HEK293 (cell line): ENCODE data around the gene CDH6.

ENCODE experiments used
- CTCF ChIA-PET: fragments of 350-600 bp; formaldehyde crosslinking; extraction: SDS; loops from one replicate; lab custom pipeline; 2021; ENCODE audit warnings: antibody characterized with exemption; lab: Yijun Ruan, JAX
- POLR2A ChIA-PET: fragments of 300-600 bp; formaldehyde crosslinking; extraction: SDS; loops from one replicate; lab custom pipeline; 2020; ENCODE audit warnings: antibody characterized with exemption, inconsistent platforms; lab: Yijun Ruan, JAX
- H3K27ac ChIP-seq: fragments of 200-500 bp; sonication (Bioruptor generic); 2 replicates; pipeline ENCODE4 v1.5.1; 2014; ENCODE audit warnings: low read depth, low read length, control low read depth, inconsistent platforms; ENCODE audit errors: extremely low read depth
- H3K36me3 ChIP-seq, 2 experiments: fragments of 200-500 bp in 1 of 2; sonication (Bioruptor generic) in 1 of 2; 1 replicate in 1 of 2; 2 replicates in 1 of 2; pipeline ENCODE4 v1.5.1; 2014 to 2017; ENCODE audit warnings: inconsistent platforms in 2 of 2, low read length in 2 of 2; ENCODE audit not compliant: control insufficient read depth in 2 of 2, insufficient read depth in 1 of 2
- H3K4me1 ChIP-seq: fragments of 200-500 bp; sonication (Bioruptor generic); 2 replicates; pipeline ENCODE4 v1.5.1; 2014; ENCODE audit warnings: mild to moderate bottlenecking, low read length, inconsistent platforms; ENCODE audit not compliant: control insufficient read depth, insufficient read depth
- H3K4me3 ChIP-seq: 2 replicates; pipeline ENCODE4 v1.5.1; 2011; ENCODE audit warnings: low read depth, mild to moderate bottlenecking, control low read depth, low read length, moderate library complexity
- H3K9me3 ChIP-seq: fragments of 200-500 bp; sonication (Bioruptor generic); 2 replicates; pipeline ENCODE4 v1.5.1; 2014; ENCODE audit warnings: low read depth, low read length, inconsistent platforms; ENCODE audit not compliant: control insufficient read depth, insufficient read depth
- GLI2 ChIP-seq: fragments of 450-650 bp; formaldehyde crosslinking; IDR thresholded peaks from 2 replicates; pipeline ENCODE4; 2017; ENCODE audit warnings: missing biosample characterization, missing genetic modification characterization, low read depth, borderline replicate concordance
- GLI4 ChIP-seq: fragments of 450-650 bp; formaldehyde crosslinking; IDR thresholded peaks from 2 replicates; pipeline ENCODE4 v1.5.1; 2016; ENCODE audit warnings: missing biosample characterization, missing genetic modification characterization
- KLF16 ChIP-seq: fragments of 450-650 bp; formaldehyde crosslinking; IDR thresholded peaks from 2 replicates; pipeline ENCODE4 v1.5.1; 2017; ENCODE audit warnings: missing biosample characterization, missing genetic modification characterization
- KLF7 ChIP-seq: fragments of 450-650 bp; formaldehyde crosslinking; IDR thresholded peaks from 2 replicates; pipeline ENCODE4 v1.5.1; 2016; ENCODE audit warnings: missing biosample characterization, missing genetic modification characterization, borderline replicate concordance
- PRDM10 ChIP-seq: fragments of 450-650 bp; formaldehyde crosslinking; IDR thresholded peaks from 2 replicates; pipeline ENCODE4 v1.5.1; 2016; ENCODE audit warnings: missing biosample characterization, missing genetic modification characterization
- SCRT2 ChIP-seq: fragments of 450-650 bp; formaldehyde crosslinking; IDR thresholded peaks from 2 replicates; pipeline ENCODE4 v1.5.1; 2016; ENCODE audit warnings: missing biosample characterization, missing genetic modification characterization
- ZBTB6 ChIP-seq: fragments of 450-650 bp; formaldehyde crosslinking; IDR thresholded peaks from 2 replicates; pipeline ENCODE4 v1.5.1; 2017; ENCODE audit warnings: missing biosample characterization, missing genetic modification characterization
- ZEB2 ChIP-seq: fragments of 450-650 bp; formaldehyde crosslinking; IDR thresholded peaks from 2 replicates; pipeline ENCODE4 v1.5.1; 2016; ENCODE audit warnings: missing biosample characterization, missing genetic modification characterization
- ZFP41 ChIP-seq: fragments of 450-650 bp; formaldehyde crosslinking; IDR thresholded peaks from 2 replicates; pipeline ENCODE4 v1.5.1; 2016; ENCODE audit warnings: missing biosample characterization, missing genetic modification characterization, borderline replicate concordance
- ZIC2 ChIP-seq: fragments of 450-650 bp; formaldehyde crosslinking; IDR thresholded peaks from 2 replicates; pipeline ENCODE4 v1.5.1; 2016; ENCODE audit warnings: missing biosample characterization, missing genetic modification characterization
- ZNF2 ChIP-seq: fragments of 450-650 bp; formaldehyde crosslinking; IDR thresholded peaks from 2 replicates; pipeline ENCODE4 v1.5.1; 2016; ENCODE audit warnings: missing biosample characterization, missing genetic modification characterization
- ZNF311 ChIP-seq: fragments of 450-650 bp; formaldehyde crosslinking; IDR thresholded peaks from 2 replicates; pipeline ENCODE4 v1.5.1; 2017; ENCODE audit warnings: missing biosample characterization, missing genetic modification characterization, borderline replicate concordance
- ZNF449 ChIP-seq: fragments of 450-650 bp; formaldehyde crosslinking; IDR thresholded peaks from 2 replicates; pipeline ENCODE4 v1.5.1; 2017; ENCODE audit warnings: missing biosample characterization, mild to moderate bottlenecking, missing genetic modification characterization, moderate library complexity
- ZNF549 ChIP-seq: fragments of 450-650 bp; IDR thresholded peaks from 2 replicates; pipeline ENCODE4 v1.5.1; 2018; ENCODE audit warnings: missing biosample characterization, missing genetic modification characterization, mild to moderate bottlenecking, inconsistent platforms, moderate library complexity
- ZNF560 ChIP-seq: fragments of 450-650 bp; formaldehyde crosslinking; IDR thresholded peaks from 2 replicates; pipeline ENCODE4 v1.5.1; 2017; ENCODE audit warnings: missing biosample characterization, missing genetic modification characterization, borderline replicate concordance
- ZNF600 ChIP-seq: fragments of 450-650 bp; formaldehyde crosslinking; IDR thresholded peaks from 2 replicates; pipeline ENCODE4 v1.5.1; 2016; ENCODE audit warnings: missing biosample characterization, missing genetic modification characterization
- ZNF768 ChIP-seq: fragments of 450-650 bp; formaldehyde crosslinking; IDR thresholded peaks from 2 replicates; pipeline ENCODE4 v1.5.1; 2018; ENCODE audit warnings: missing biosample characterization, mild to moderate bottlenecking, missing genetic modification characterization
- ZNF837 ChIP-seq: fragments of 450-650 bp; formaldehyde crosslinking; IDR thresholded peaks from 2 replicates; pipeline ENCODE4 v1.5.1; 2016; ENCODE audit warnings: missing biosample characterization, missing genetic modification characterization
- TF ChIP-seq, protein P1 (sequence below): fragments of 450-650 bp; formaldehyde crosslinking; IDR thresholded peaks from 2 replicates; pipeline ENCODE4 v1.5.1; 2017; ENCODE audit warnings: missing biosample characterization, missing genetic modification characterization

CDH6 gene

GRCh38 chr5:31372124-31372523, 178.6 kb downstream of the CDH6 start:
- Histone ChIP-seq H3K27ac (no peak overlapping the region), H3K36me3 (no peaks in the 10 kb centered on the region), H3K9me3 (no peaks in the 10 kb centered on the region), H3K4me3 (no peak overlapping the region), H3K4me1 (no peaks in the 10 kb centered on the region)
- TF ChIP-seq ZNF600 (tag by site-specific recombination) (no peak), ZNF837 (tag by site-specific recombination) (no peak), ZBTB6 (no peak), ZNF2 (tag by site-specific recombination) (peak; percentile 94), PRDM10 (tag by site-specific recombination) (peak; percentile 58)
- ChIA-PET POLR2A (no interaction called here), CTCF (interaction anchor here (0.5 kb wide), 1 partner anchor 1861 kb away, joined by 5 read pairs; no protein-coding TSS in a partner anchor)

DNA sequence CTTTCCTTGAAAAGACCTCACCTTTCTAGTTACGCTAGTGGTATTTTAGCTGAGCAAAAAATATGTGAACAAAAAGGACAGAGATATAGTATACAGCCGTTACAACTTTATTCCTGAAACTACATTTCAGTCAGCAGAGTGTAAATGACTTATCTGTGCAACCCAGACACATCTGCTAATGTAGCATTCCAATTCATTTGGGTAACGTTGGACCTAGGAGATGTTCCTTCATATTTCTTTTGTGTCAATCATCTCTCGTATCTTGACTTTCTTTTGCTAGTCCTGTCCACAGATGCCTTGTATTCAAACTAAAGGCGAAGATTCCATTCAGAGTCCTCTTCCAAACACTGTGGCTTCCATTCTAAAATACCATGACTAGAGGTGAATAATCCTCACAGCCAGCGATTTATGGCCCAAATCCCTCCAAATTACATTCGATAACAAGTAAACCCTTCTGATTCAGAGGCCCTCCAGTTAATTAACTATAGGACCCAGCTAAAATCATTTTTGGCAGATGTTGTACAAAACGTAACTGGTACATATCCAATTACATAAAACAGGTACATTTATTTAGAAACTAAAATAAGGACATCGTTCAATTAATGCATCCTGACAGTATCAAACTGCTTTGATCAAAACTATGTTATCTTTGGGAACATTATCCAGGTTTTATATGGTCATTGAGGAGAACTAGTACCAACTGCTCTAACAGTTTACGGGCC, 182.7 kb downstream of the CDH6 start:
- POLR2A ChIA-PET, result no interaction called here
- no peaks in the 10 kb centered on the region for H3K9me3 ChIP-seq

DNA sequence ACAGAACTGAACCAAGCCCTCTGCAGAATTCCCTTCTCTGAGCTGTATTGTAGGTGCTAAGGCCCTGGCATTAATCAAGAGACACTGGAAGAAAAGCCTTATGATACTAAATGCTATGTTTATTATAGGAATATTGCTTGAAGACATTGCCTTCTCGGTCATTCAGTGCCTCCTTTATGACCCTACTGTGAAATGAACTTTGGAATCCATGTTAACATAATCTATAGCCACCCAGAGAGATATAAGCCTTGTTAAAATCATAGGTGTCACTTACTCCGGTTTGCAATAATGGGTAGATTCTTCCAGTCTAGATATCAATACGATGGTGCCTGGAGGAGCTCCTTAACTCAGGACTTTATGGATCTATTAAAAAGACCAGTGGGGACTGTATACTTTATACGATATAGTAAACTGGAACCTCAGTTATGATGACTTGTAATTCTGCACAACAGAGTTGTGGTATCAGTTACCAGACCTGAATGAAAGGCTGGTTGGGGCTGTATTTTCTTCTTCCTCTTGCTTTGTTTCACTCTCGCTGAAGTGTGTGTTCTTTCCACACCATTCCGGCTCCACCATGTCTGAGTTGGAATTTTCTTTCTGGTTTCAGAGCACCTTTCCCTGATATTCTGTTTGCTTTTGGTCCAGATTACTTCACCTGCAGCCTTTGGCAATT, 183.9 kb downstream of the CDH6 start:
- Histone ChIP-seq H3K9me3 (no peaks in the 10 kb centered on the region), H3K36me3 (no peaks in the 10 kb centered on the region), H3K4me1 (no peaks in the 10 kb centered on the region), H3K4me3 (no peak overlapping the region), H3K27ac (no peak overlapping the region)
- TF ChIP-seq ZFP41 (tag by site-specific recombination), result no peak
- peak; percentile 91 for TF ChIP-seq ZNF449
- POLR2A ChIA-PET, result no interaction called here
- CTCF ChIA-PET, result no interaction called here

More for the DNA sequence above, 182.7 kb downstream of the CDH6 start:
- CTCF ChIA-PET, result interaction anchor here (0.6 kb wide), 1 partner anchor 796 kb away, joined by 4 read pairs; no protein-coding TSS in a partner anchor
- H3K27ac ChIP-seq, result no peak overlapping the region
- no peaks in the 10 kb centered on the region for H3K4me1 ChIP-seq
- H3K4me3 ChIP-seq, result no peak overlapping the region
- TF ChIP-seq ZNF549 (tag by site-specific recombination), result no peak
- TF ChIP-seq ZEB2 (tag by site-specific recombination), result no peak
- TF ChIP-seq, all 188 proteins: peak for 0
- no peaks in the 10 kb centered on the region for H3K36me3 ChIP-seq

DNA sequence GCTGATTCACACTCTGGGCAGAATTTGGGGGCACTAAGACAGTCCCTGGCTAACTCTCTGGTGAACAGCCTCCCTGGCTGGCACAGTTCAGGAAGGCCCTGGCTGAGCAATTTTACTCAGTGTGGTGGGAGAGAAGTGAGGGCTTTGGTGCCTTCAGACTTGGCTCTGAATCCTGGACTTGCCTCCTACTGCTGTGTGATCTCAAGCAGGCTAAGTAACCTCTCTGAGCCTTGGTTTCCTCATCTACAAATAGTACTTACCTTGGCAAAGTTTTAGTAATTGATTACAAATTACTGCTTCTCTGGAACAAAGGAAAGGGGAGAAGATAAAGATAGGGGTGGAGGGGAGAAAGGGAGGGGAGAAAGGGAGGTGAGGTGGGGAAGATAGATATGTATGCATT, 184.7 kb downstream of the CDH6 start:
- ChIA-PET CTCF (interaction anchor here (0.7 kb wide), 1 partner anchor 643 kb away, joined by 3 read pairs; no protein-coding TSS in a partner anchor), POLR2A (no interaction called here)
- TF ChIP-seq KLF7, result no peak
- no peak for TF ChIP-seq ZNF311 (tag by site-specific recombination)
- TF ChIP-seq ZIC2, result no peak
- TF ChIP-seq SCRT2, result no peak
- no peak for TF ChIP-seq ZNF560
- no peak for TF ChIP-seq GLI2 (tag by site-specific recombination)
- no peak for TF ChIP-seq GLI4
- TF ChIP-seq KLF16 (tag by site-specific recombination), result no peak
- TF ChIP-seq, protein P1, sequence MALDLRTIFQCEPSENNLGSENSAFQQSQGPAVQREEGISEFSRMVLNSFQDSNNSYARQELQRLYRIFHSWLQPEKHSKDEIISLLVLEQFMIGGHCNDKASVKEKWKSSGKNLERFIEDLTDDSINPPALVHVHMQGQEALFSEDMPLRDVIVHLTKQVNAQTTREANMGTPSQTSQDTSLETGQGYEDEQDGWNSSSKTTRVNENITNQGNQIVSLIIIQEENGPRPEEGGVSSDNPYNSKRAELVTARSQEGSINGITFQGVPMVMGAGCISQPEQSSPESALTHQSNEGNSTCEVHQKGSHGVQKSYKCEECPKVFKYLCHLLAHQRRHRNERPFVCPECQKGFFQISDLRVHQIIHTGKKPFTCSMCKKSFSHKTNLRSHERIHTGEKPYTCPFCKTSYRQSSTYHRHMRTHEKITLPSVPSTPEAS (tag by site-specific recombination), result no peak
- TF ChIP-seq ZNF768 (tag by site-specific recombination), result peak; percentile 73

More for the DNA sequence above, 184.7 kb downstream of the CDH6 start:
- Histone ChIP-seq H3K9me3 (no peaks in the 10 kb centered on the region), H3K4me3 (no peak overlapping the region), H3K36me3 (no peaks in the 10 kb centered on the region), H3K4me1 (no peaks in the 10 kb centered on the region), H3K27ac (no peak overlapping the region)
